Stimulated activated CD4-positive, alpha-beta T cell treated with anti-CD3 and anti-CD28 coated beads, Interleukin-4, amount 100 ng/mL, for 1 hour (primary cell): ENCODE data around the gene PLPP1.

Experiments
- DNase-seq: peaks from one replicate; pipeline ENCODE4 v3.0.0-alpha.2; 2020

The PLPP1 gene

GRCh38 chr5:55441954-55442353 is 92.8 kb downstream of the PLPP1 start:
- DNase-seq = no peak

GRCh38 chr5:55441107-55441771 is 93.5 kb downstream of the PLPP1 start:
- no peak for DNase-seq

GRCh38 chr5:55440188-55440646 is 94.5 kb downstream of the PLPP1 start:
- DNase-seq = peak; percentile 19

- DNase-seq = no peak
These were observed 95.8 kb downstream of the PLPP1 start for GRCh38 chr5:55438998-55439397.

- DNase-seq = no peak
These were observed 96.9 kb downstream of the PLPP1 start for GRCh38 chr5:55437859-55438206.

GRCh38 chr5:55437452-55437851 is 97.3 kb downstream of the PLPP1 start:
- DNase-seq = no peak

GRCh38 chr5:55432549-55432948 is 102.2 kb downstream of the PLPP1 start:
- DNase-seq = no peak

- no peak for DNase-seq
These were observed 105.0 kb downstream of the PLPP1 start for GRCh38 chr5:55429613-55430253.

GRCh38 chr5:55429221-55429612 is 105.5 kb downstream of the PLPP1 start:
- no peak for DNase-seq

- no peak for DNase-seq
These were observed 107.6 kb downstream of the PLPP1 start for GRCh38 chr5:55427157-55427556.

GRCh38 chr5:55426455-55426854 is 108.3 kb downstream of the PLPP1 start:
- DNase-seq = no peak

- DNase-seq = no peak
These were observed 113.7 kb downstream of the PLPP1 start for GRCh38 chr5:55421074-55421529.

GRCh38 chr5:55418994-55419968 is 115.5 kb downstream of the PLPP1 start:
- no peak for DNase-seq

- DNase-seq = no peak
These were observed 118.5 kb downstream of the PLPP1 start for GRCh38 chr5:55416306-55416705.

GRCh38 chr5:55415071-55415470 is 119.7 kb downstream of the PLPP1 start:
- DNase-seq = no peak

- DNase-seq = no peak
These were observed 121.1 kb downstream of the PLPP1 start for GRCh38 chr5:55413644-55414043.

GRCh38 chr5:55411876-55412275 is 122.9 kb downstream of the PLPP1 start:
- DNase-seq = no peak

- DNase-seq = no peak
These were observed 123.9 kb downstream of the PLPP1 start for GRCh38 chr5:55410845-55411244.

GRCh38 chr5:55409775-55410174 is 125.0 kb downstream of the PLPP1 start:
- no peak for DNase-seq

- DNase-seq = no peak
These were observed 126.8 kb downstream of the PLPP1 start for GRCh38 chr5:55407984-55408383.

GRCh38 chr5:55407059-55407684 is 127.6 kb downstream of the PLPP1 start:
- DNase-seq = no peak

GRCh38 chr5:55406292-55406691 is 128.5 kb downstream of the PLPP1 start:
- no peak for DNase-seq

- no peak for DNase-seq
These were observed 132.6 kb downstream of the PLPP1 start for GRCh38 chr5:55402199-55402598.
